ENCODE data around the gene TOMM34.

TOMM34 gene

GRCh38 chr20:44960103-44960852, at the start of gene TOMM34:
Gene TOMM34, minus strand, starts transcription at chr20:44960397. Its CDS starts 64 bp downstream, at chr20:44960333.
- peak; percentile 98 for DNase-seq
- peak; percentile 95 for ATAC-seq

GRCh38 chr20:45008521-45009049, 48.4 kb upstream of the TOMM34 start:
- ATAC-seq (no peak), DNase-seq (no peak)

- no peak for DNase-seq
- ATAC-seq: peak; percentile 95
Observed at GRCh38 chr20:44997668-44998067, 37.5 kb upstream of the TOMM34 start.

GRCh38 chr20:44997171-44997570, 37.0 kb upstream of the TOMM34 start:
- ATAC-seq: peak; percentile 40
- DNase-seq: no peak

- ATAC-seq: no peak
- DNase-seq: no peak
Observed at GRCh38 chr20:44993343-44993742, 33.1 kb upstream of the TOMM34 start.

- ATAC-seq (no peak), DNase-seq (no peak)
Observed at GRCh38 chr20:44990957-44991356, 30.8 kb upstream of the TOMM34 start.

- DNase-seq (peak; percentile 60), ATAC-seq (peak; percentile 95)
Observed at GRCh38 chr20:44990425-44990824, 30.2 kb upstream of the TOMM34 start.

- DNase-seq: no peak
- ATAC-seq: no peak
Observed at GRCh38 chr20:44988631-44989171, 28.5 kb upstream of the TOMM34 start.

- no peak for ATAC-seq
- no peak for DNase-seq
Observed at GRCh38 chr20:44983093-44983674, 23.0 kb upstream of the TOMM34 start.

GRCh38 chr20:44981736-44982406, 21.7 kb upstream of the TOMM34 start:
- DNase-seq (no peak), ATAC-seq (no peak)

- DNase-seq: peak; percentile 61
- peak; percentile 89 for ATAC-seq
Observed at GRCh38 chr20:44979090-44979621, 19.0 kb upstream of the TOMM34 start.

GRCh38 chr20:44976698-44977097, 16.5 kb upstream of the TOMM34 start:
- ATAC-seq: no peak
- DNase-seq: no peak

GRCh38 chr20:44973053-44973452, 12.9 kb upstream of the TOMM34 start:
- no peak for DNase-seq
- ATAC-seq: no peak

GRCh38 chr20:44970243-44970757, 10.1 kb upstream of the TOMM34 start:
- peak; percentile 15 for ATAC-seq
- DNase-seq: no peak

GRCh38 chr20:44969300-44969894, 9.2 kb upstream of the TOMM34 start:
- ATAC-seq (no peak), DNase-seq (no peak)

GRCh38 chr20:44967207-44967807, 7.1 kb upstream of the TOMM34 start:
- no peak for ATAC-seq
- DNase-seq: no peak

- DNase-seq (peak; percentile 97), ATAC-seq (peak; percentile 82)
Observed at GRCh38 chr20:44966030-44966961, 6.1 kb upstream of the TOMM34 start, which contains the start of gene STK4. Gene STK4, plus strand, starts transcription at chr20:44966512. Its CDS starts 57 bp downstream, at chr20:44966569.

GRCh38 chr20:44965651-44966029, 5.4 kb upstream of the TOMM34 start:
- DNase-seq (no peak), ATAC-seq (no peak)

GRCh38 chr20:44963325-44964215, 3.4 kb upstream of the TOMM34 start:
- DNase-seq (peak; percentile 36), ATAC-seq (no peak)
